Testis (tissue), 2 donors: ENCODE measurements around the gene CLTA.

Source experiments
- POLR2A ChIP-seq: fragments of 450-650 bp; IDR thresholded peaks from one replicate; pipeline ENCODE4 v1.6.1; 2017; ENCODE audit warnings: antibody characterized with exemption, mild to moderate bottlenecking, moderate library complexity
- TF ChIP-seq, protein P1 (sequence below), 3 experiments: fragments of 450-650 bp in 2 of 3; fragments of 200-600 bp in 1 of 3; sonication (generic) in 1 of 3; IDR thresholded peaks; one replicate each; pipeline ENCODE4 v1.5.1; 2016 to 2019; ENCODE audit warnings: antibody characterized with exemption in 3 of 3, mild to moderate bottlenecking in 2 of 3, moderate library complexity in 1 of 3

DNA sequence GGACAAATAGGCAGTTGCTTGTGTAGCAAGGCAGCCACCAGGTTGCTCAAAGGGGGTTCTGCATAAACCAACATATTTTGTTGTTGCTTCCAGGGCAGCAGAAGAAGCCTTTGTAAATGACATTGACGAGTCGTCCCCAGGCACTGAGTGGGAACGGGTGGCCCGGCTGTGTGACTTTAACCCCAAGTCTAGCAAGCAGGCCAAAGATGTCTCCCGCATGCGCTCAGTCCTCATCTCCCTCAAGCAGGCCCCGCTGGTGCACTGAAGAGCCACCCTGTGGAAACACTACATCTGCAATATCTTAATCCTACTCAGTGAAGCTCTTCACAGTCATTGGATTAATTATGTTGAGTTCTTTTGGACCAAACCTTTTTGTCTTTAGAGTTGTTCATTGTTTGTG is 20.8 kb downstream of the CLTA start:
- TF ChIP-seq, protein P1, sequence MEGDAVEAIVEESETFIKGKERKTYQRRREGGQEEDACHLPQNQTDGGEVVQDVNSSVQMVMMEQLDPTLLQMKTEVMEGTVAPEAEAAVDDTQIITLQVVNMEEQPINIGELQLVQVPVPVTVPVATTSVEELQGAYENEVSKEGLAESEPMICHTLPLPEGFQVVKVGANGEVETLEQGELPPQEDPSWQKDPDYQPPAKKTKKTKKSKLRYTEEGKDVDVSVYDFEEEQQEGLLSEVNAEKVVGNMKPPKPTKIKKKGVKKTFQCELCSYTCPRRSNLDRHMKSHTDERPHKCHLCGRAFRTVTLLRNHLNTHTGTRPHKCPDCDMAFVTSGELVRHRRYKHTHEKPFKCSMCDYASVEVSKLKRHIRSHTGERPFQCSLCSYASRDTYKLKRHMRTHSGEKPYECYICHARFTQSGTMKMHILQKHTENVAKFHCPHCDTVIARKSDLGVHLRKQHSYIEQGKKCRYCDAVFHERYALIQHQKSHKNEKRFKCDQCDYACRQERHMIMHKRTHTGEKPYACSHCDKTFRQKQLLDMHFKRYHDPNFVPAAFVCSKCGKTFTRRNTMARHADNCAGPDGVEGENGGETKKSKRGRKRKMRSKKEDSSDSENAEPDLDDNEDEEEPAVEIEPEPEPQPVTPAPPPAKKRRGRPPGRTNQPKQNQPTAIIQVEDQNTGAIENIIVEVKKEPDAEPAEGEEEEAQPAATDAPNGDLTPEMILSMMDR (IDR thresholded peaks at IDR 0.05) = no peak
- TF ChIP-seq POLR2A = no peak
